Erythroblast (primary cell): Measurements from ENCODE around the gene SENP8.

Source experiments
- DNase-seq, 2 experiments: peaks; one replicate each; lab custom pipeline; 2025; lab: John Stamatoyannopoulos, UW
- GATA1 ChIP-seq: IDR thresholded peaks from 2 replicates; pipeline ENCODE4 v1.6.1; 2011; ENCODE audit warnings: low read depth, mild to moderate bottlenecking, control low read depth, low read length, moderate library complexity
- POLR2A ChIP-seq: IDR thresholded peaks from 2 replicates; pipeline ENCODE4 v1.6.1; 2011; ENCODE audit warnings: mild to moderate bottlenecking, low read length

SENP8 gene

GRCh38 chr15:72180761-72181324 lies 62.6 kb downstream of the SENP8 start:
- TF ChIP-seq GATA1 (no peak), POLR2A (no peak)
- DNase-seq: no peak

GRCh38 chr15:72182244-72182643 lies 64.0 kb downstream of the SENP8 start:
- no peak for DNase-seq
- TF ChIP-seq GATA1 (no peak), POLR2A (no peak)

- no peak for DNase-seq
- TF ChIP-seq GATA1 (no peak), POLR2A (no peak)
Measured at GRCh38 chr15:72182673-72183072, 64.5 kb downstream of the SENP8 start.

GRCh38 chr15:72183781-72184164 lies 65.6 kb downstream of the SENP8 start:
- DNase-seq: no peak
- TF ChIP-seq POLR2A: no peak
- no peak for TF ChIP-seq GATA1

- TF ChIP-seq POLR2A (no peak), GATA1 (no peak)
- no peak for DNase-seq
Measured at GRCh38 chr15:72184165-72184811, 66.1 kb downstream of the SENP8 start.

- TF ChIP-seq GATA1 (no peak), POLR2A (no peak)
Measured at GRCh38 chr15:72189250-72189902, 71.2 kb downstream of the SENP8 start.

GRCh38 chr15:72192416-72192815 lies 74.2 kb downstream of the SENP8 start:
- TF ChIP-seq POLR2A: no peak
- no peak for TF ChIP-seq GATA1
- DNase-seq: no peak

More at GRCh38 chr15:72189250-72189902, 71.2 kb downstream of the SENP8 start:
- no peak for DNase-seq
